ENCODE data around the gene ZNF480.

Gene ZNF480

GRCh38 chr19:52345162-52345561 is 48.2 kb downstream of the ZNF480 start:
- no peak overlapping the region for H3K27ac ChIP-seq (ENCODE audit: low read length)
- ATAC-seq (ENCODE audit: insufficient read depth, low read depth): no peak

GRCh38 chr19:52351512-52351911 is 54.5 kb downstream of the ZNF480 start:
- no peak overlapping the region for H3K4me3 ChIP-seq (ENCODE audit: low read depth in 1 of 2, low read length in 2 of 2)
- peaks cover 82% of the 10 kb centered on the region for H3K36me3 ChIP-seq (ENCODE audit: insufficient read depth, low read length)
- no peaks in the 10 kb centered on the region for H3K9me3 ChIP-seq (ENCODE audit: insufficient read depth, low read length, severe bottlenecking)
- H3K27me3 ChIP-seq (ENCODE audit: insufficient read depth, low read length, poor library complexity): no peaks in the 10 kb centered on the region
- H3K79me2 ChIP-seq (ENCODE audit: insufficient read depth, low read length): no peaks in the 10 kb centered on the region
- TF ChIP-seq EZH2 (IDR thresholded peaks at IDR 0.05; ENCODE audit: borderline replicate concordance, low read depth, low read length, severe bottlenecking) (no peak), CTCF (IDR thresholded peaks at IDR 0.05; ENCODE audit: borderline replicate concordance, extremely low read depth, low read length, poor library complexity, severe bottlenecking) (peak; percentile 76)
- ATAC-seq (ENCODE audit: insufficient read depth, low read depth) (peak; percentile 92), DNase-seq (peak; percentile 70)
- H3K27ac ChIP-seq (ENCODE audit: low read length): peak overlapping the region; percentile 41; the same call in 1 of the 2 replicates
- H3K9ac ChIP-seq (ENCODE audit: low read depth, low read length): no peak overlapping the region
- no peaks in the 10 kb centered on the region for H3K4me1 ChIP-seq (ENCODE audit: insufficient read depth, low read length)
- H3K4me2 ChIP-seq (ENCODE audit: insufficient read depth, low read length): no peak overlapping the region
- peak overlapping the region; percentile 44; the same call in 1 of the 2 replicates for H2AFZ ChIP-seq (ENCODE audit: low read depth, low read length)
- H4K20me1 ChIP-seq (ENCODE audit: insufficient read depth, low read length): no peaks in the 10 kb centered on the region

More at GRCh38 chr19:52345162-52345561, 48.2 kb downstream of the ZNF480 start:
- no peak overlapping the region for H3K9ac ChIP-seq (ENCODE audit: low read depth, low read length)
- no peak overlapping the region for H3K4me2 ChIP-seq (ENCODE audit: insufficient read depth, low read length)
- no peaks in the 10 kb centered on the region; the same call in 1 of the 2 replicates for H3K79me2 ChIP-seq (ENCODE audit: insufficient read depth, low read length)
- no peak overlapping the region for H3K4me3 ChIP-seq (ENCODE audit: low read depth in 1 of 2, low read length in 2 of 2)
- peaks cover 32% of the 10 kb centered on the region for H3K36me3 ChIP-seq (ENCODE audit: insufficient read depth, low read length)
- no peaks in the 10 kb centered on the region for H3K27me3 ChIP-seq (ENCODE audit: insufficient read depth, low read length, poor library complexity)
- DNase-seq: no peak
- TF ChIP-seq EZH2 (IDR thresholded peaks at IDR 0.05; ENCODE audit: borderline replicate concordance, low read depth, low read length, severe bottlenecking): no peak
- no peak for TF ChIP-seq CTCF (IDR thresholded peaks at IDR 0.05; ENCODE audit: borderline replicate concordance, extremely low read depth, low read length, poor library complexity, severe bottlenecking)
- no peak overlapping the region for H2AFZ ChIP-seq (ENCODE audit: low read depth, low read length)
- H4K20me1 ChIP-seq (ENCODE audit: insufficient read depth, low read length): no peaks in the 10 kb centered on the region
- H3K9me3 ChIP-seq (ENCODE audit: insufficient read depth, low read length, severe bottlenecking): no peaks in the 10 kb centered on the region
- no peaks in the 10 kb centered on the region for H3K4me1 ChIP-seq (ENCODE audit: insufficient read depth, low read length)

GRCh38 chr19:52366414-52366824 is 69.5 kb downstream of the ZNF480 start:
- Histone ChIP-seq H3K4me1 (ENCODE audit: insufficient read depth, low read length) (no peaks in the 10 kb centered on the region), H2AFZ (ENCODE audit: low read depth, low read length) (no peak overlapping the region), H3K9me3 (ENCODE audit: insufficient read depth, low read length, severe bottlenecking) (peaks cover 37% of the 10 kb centered on the region), H3K36me3 (ENCODE audit: insufficient read depth, low read length) (peaks cover 60% of the 10 kb centered on the region), H4K20me1 (ENCODE audit: insufficient read depth, low read length) (no peaks in the 10 kb centered on the region), H3K4me3 (ENCODE audit: low read depth in 1 of 2, low read length in 2 of 2) (no peak overlapping the region), H3K79me2 (ENCODE audit: insufficient read depth, low read length) (no peaks in the 10 kb centered on the region), H3K9ac (ENCODE audit: low read depth, low read length) (no peak overlapping the region), H3K27me3 (ENCODE audit: insufficient read depth, low read length, poor library complexity) (no peaks in the 10 kb centered on the region), H3K4me2 (ENCODE audit: insufficient read depth, low read length) (no peak overlapping the region), H3K27ac (ENCODE audit: low read length) (no peak overlapping the region)
- DNase-seq (no peak), ATAC-seq (ENCODE audit: insufficient read depth, low read depth) (no peak)
- TF ChIP-seq EZH2 (IDR thresholded peaks at IDR 0.05; ENCODE audit: borderline replicate concordance, low read depth, low read length, severe bottlenecking) (no peak), CTCF (IDR thresholded peaks at IDR 0.05; ENCODE audit: borderline replicate concordance, extremely low read depth, low read length, poor library complexity, severe bottlenecking) (no peak)

All from DND-41 (cell line).